ENCODE results near the gene DCST1.

- TF ChIP-seq CTCF (IDR thresholded peaks at IDR 0.05), result no peak
- no peak for TF ChIP-seq USF2 (IDR thresholded peaks at IDR 0.05)
- TF ChIP-seq BHLHE40 (IDR thresholded peaks at IDR 0.05; ENCODE audit: low read depth, low read length), result no peak
- TF ChIP-seq EP300 (IDR thresholded peaks at IDR 0.05), result no peak
- TF ChIP-seq RAD21 (conservative IDR thresholded peaks at IDR 0.05 in 1 of 2, IDR thresholded peaks at IDR 0.05 in 1 of 2), result no peak
- TF ChIP-seq RCOR1 (IDR thresholded peaks at IDR 0.05; ENCODE audit: low read depth, low read length), result no peak
- no peak for TF ChIP-seq JUN (IDR thresholded peaks at IDR 0.05)
- TF ChIP-seq, protein P1, sequence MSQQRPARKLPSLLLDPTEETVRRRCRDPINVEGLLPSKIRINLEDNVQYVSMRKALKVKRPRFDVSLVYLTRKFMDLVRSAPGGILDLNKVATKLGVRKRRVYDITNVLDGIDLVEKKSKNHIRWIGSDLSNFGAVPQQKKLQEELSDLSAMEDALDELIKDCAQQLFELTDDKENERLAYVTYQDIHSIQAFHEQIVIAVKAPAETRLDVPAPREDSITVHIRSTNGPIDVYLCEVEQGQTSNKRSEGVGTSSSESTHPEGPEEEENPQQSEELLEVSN (IDR thresholded peaks at IDR 0.05; ENCODE audit: borderline replicate concordance, low read depth), result no peak
- no peak for TF ChIP-seq ZC3H11A (IDR thresholded peaks at IDR 0.05)
- no peak for TF ChIP-seq KDM1A (IDR thresholded peaks at IDR 0.05; ENCODE audit: low read depth)
These were observed 53.4 kb downstream of the DCST1 start for GRCh38 chr1:155086856-155087535.

Measured in A549 (cell line).